T-helper 17 cell (primary cell): Measurements from ENCODE around the gene FANCG. TPM values are rescaled to one million over a fixed set of nuclear protein-coding genes. Genes with fewer than 3 reads are reported as not detected.

ENCODE experiments used
- ATAC-seq: fragments of 150-1000 bp; cut with Tn5 transposase; 2 replicates; pipeline ENCODE4 v1.10.0; 2021; ENCODE audit warnings: mild to moderate bottlenecking, moderate library complexity
- DNase-seq, 3 donors: peaks; one replicate each; pipeline versions ENCODE4 v3.0.0 to v3.0.0-alpha.2; 2020 to 2021
- H3K9me3 ChIP-seq: one replicate; pipeline ENCODE4 v1.7.0; 2013; ENCODE audit warnings: low read length, mild to moderate bottlenecking; ENCODE audit not compliant: control insufficient read depth, poor library complexity, severe bottlenecking
- H3K27ac Mint-ChIP-seq: one replicate; pipeline ENCODE4 v1.8.0; 2022; ENCODE audit warnings: mild to moderate bottlenecking, moderate library complexity, mixed read lengths
- H3K27me3 Mint-ChIP-seq: one replicate; pipeline ENCODE4 v1.8.0; 2022; ENCODE audit warnings: mixed read lengths
- H3K36me3 Mint-ChIP-seq: one replicate; pipeline ENCODE4 v1.8.0; 2022; ENCODE audit warnings: low read depth, mixed read lengths
- H3K4me1 Mint-ChIP-seq: one replicate; pipeline ENCODE4 v1.8.0; 2022; ENCODE audit warnings: mild to moderate bottlenecking, mixed read lengths
- H3K4me3 Mint-ChIP-seq: one replicate; pipeline ENCODE4 v1.8.0; 2022; ENCODE audit warnings: mild to moderate bottlenecking, moderate library complexity, mixed read lengths
- total RNA-seq, 4 donors: library from RNA in 2 of 4; stranded (reverse) in 2 of 4; gene quantifications; one replicate each; pipeline ENCODE4 v1.2.3 and lab custom pipeline; 2022 to 2026

Gene FANCG
- total RNA-seq, 2 donors from 2014 or later, result 18.8 to 23.6 TPM

- no peak overlapping the region for H3K4me3 Mint-ChIP-seq
- ATAC-seq, result no peak
- H3K27ac Mint-ChIP-seq, result peak overlapping the region; percentile 41
- peaks cover 38% of the 10 kb centered on the region for H3K4me1 Mint-ChIP-seq
- no peak for DNase-seq
- peaks cover 8% of the 10 kb centered on the region for H3K36me3 Mint-ChIP-seq
- no peaks in the 10 kb centered on the region for H3K9me3 ChIP-seq
- no peaks in the 10 kb centered on the region for H3K27me3 Mint-ChIP-seq
Observed at GRCh38 chr9:35067056-35067455, 12.7 kb downstream of the FANCG start.

- peaks cover 20% of the 10 kb centered on the region for H3K36me3 Mint-ChIP-seq
- H3K9me3 ChIP-seq, result no peaks in the 10 kb centered on the region
- DNase-seq (no peak), ATAC-seq (no peak)
- no peak overlapping the region for H3K27ac Mint-ChIP-seq
- H3K4me1 Mint-ChIP-seq, result peaks cover 7% of the 10 kb centered on the region
- no peak overlapping the region for H3K4me3 Mint-ChIP-seq
- H3K27me3 Mint-ChIP-seq, result no peaks in the 10 kb centered on the region
Observed at GRCh38 chr9:35060548-35061207, 19.1 kb downstream of the FANCG start.

- no peaks in the 10 kb centered on the region for H3K27me3 Mint-ChIP-seq
- peaks cover 7% of the 10 kb centered on the region for H3K4me1 Mint-ChIP-seq
- no peaks in the 10 kb centered on the region for H3K9me3 ChIP-seq
- no peak overlapping the region for H3K4me3 Mint-ChIP-seq
- H3K27ac Mint-ChIP-seq, result no peak overlapping the region
- no peak for DNase-seq
- ATAC-seq, result no peak
- peaks cover 20% of the 10 kb centered on the region for H3K36me3 Mint-ChIP-seq
Observed at GRCh38 chr9:35059438-35059837, 20.3 kb downstream of the FANCG start.

GRCh38 chr9:35057271-35057620 lies 22.5 kb downstream of the FANCG start:
- Mint-ChIP-seq H3K4me3 (no peak overlapping the region), H3K4me1 (peaks cover 10% of the 10 kb centered on the region), H3K27me3 (no peaks in the 10 kb centered on the region), H3K36me3 (peaks cover 18% of the 10 kb centered on the region), H3K27ac (peak overlapping the region; percentile 49)
- no peaks in the 10 kb centered on the region for H3K9me3 ChIP-seq
- no peak for DNase-seq
- ATAC-seq, result no peak

GRCh38 chr9:35056571-35057270 lies 23.0 kb downstream of the FANCG start:
- no peaks in the 10 kb centered on the region for H3K27me3 Mint-ChIP-seq
- peaks cover 10% of the 10 kb centered on the region for H3K4me1 Mint-ChIP-seq
- H3K9me3 ChIP-seq, result no peaks in the 10 kb centered on the region
- H3K27ac Mint-ChIP-seq, result no peak overlapping the region
- peaks cover 17% of the 10 kb centered on the region for H3K36me3 Mint-ChIP-seq
- H3K4me3 Mint-ChIP-seq, result peak overlapping the region; percentile 52
- DNase-seq (no peak), ATAC-seq (no peak)

- H3K9me3 ChIP-seq, result no peaks in the 10 kb centered on the region
- Mint-ChIP-seq H3K27me3 (no peaks in the 10 kb centered on the region), H3K4me1 (peaks cover 10% of the 10 kb centered on the region), H3K36me3 (peaks cover 17% of the 10 kb centered on the region), H3K4me3 (no peak overlapping the region), H3K27ac (peak overlapping the region; percentile 19)
- no peak for ATAC-seq
- no peak for DNase-seq
Observed at GRCh38 chr9:35054871-35055644, 24.7 kb downstream of the FANCG start.

- no peaks in the 10 kb centered on the region for H3K9me3 ChIP-seq
- Mint-ChIP-seq H3K27ac (peak overlapping the region; percentile 19), H3K4me3 (no peak overlapping the region), H3K36me3 (peaks cover 16% of the 10 kb centered on the region), H3K27me3 (no peaks in the 10 kb centered on the region), H3K4me1 (peaks cover 10% of the 10 kb centered on the region)
- ATAC-seq, result no peak
- no peak for DNase-seq
Observed at GRCh38 chr9:35054185-35054835, 25.4 kb downstream of the FANCG start.

- peak overlapping the region; percentile 81 for H3K27ac Mint-ChIP-seq
- no peaks in the 10 kb centered on the region for H3K9me3 ChIP-seq
- no peaks in the 10 kb centered on the region for H3K27me3 Mint-ChIP-seq
- peaks cover 10% of the 10 kb centered on the region for H3K4me1 Mint-ChIP-seq
- H3K4me3 Mint-ChIP-seq, result peak overlapping the region; percentile 75
- peak in 1 of 3 donors; percentile 40 for DNase-seq
- H3K36me3 Mint-ChIP-seq, result peaks cover 12% of the 10 kb centered on the region
- ATAC-seq, result peak; percentile 76
Observed at GRCh38 chr9:35051069-35051967, 28.4 kb downstream of the FANCG start.

GRCh38 chr9:35048511-35048910 lies 31.2 kb downstream of the FANCG start:
- no peaks in the 10 kb centered on the region for H3K9me3 ChIP-seq

GRCh38 chr9:35044071-35044470 lies 35.7 kb downstream of the FANCG start:
- H3K27ac Mint-ChIP-seq, result no peak overlapping the region
- H3K4me1 Mint-ChIP-seq, result peaks cover 15% of the 10 kb centered on the region
- no peak for DNase-seq
- H3K4me3 Mint-ChIP-seq, result no peak overlapping the region
- no peaks in the 10 kb centered on the region for H3K27me3 Mint-ChIP-seq
- ATAC-seq, result no peak
- H3K9me3 ChIP-seq, result no peaks in the 10 kb centered on the region
- H3K36me3 Mint-ChIP-seq, result peaks cover 10% of the 10 kb centered on the region

More at GRCh38 chr9:35048511-35048910, 31.2 kb downstream of the FANCG start:
- Mint-ChIP-seq H3K27me3 (no peaks in the 10 kb centered on the region), H3K4me3 (peak overlapping the region; percentile 52), H3K27ac (peak overlapping the region; percentile 45), H3K36me3 (peaks cover 13% of the 10 kb centered on the region), H3K4me1 (peaks cover 11% of the 10 kb centered on the region)
- no peak for DNase-seq
- ATAC-seq, result no peak

GRCh38 chr9:35042891-35043545 lies 36.7 kb downstream of the FANCG start:
- H3K36me3 Mint-ChIP-seq, result peaks cover 6% of the 10 kb centered on the region
- ATAC-seq (no peak), DNase-seq (no peak)
- no peaks in the 10 kb centered on the region for H3K9me3 ChIP-seq
- no peaks in the 10 kb centered on the region for H3K27me3 Mint-ChIP-seq
- H3K4me1 Mint-ChIP-seq, result peaks cover 13% of the 10 kb centered on the region
- no peak overlapping the region for H3K4me3 Mint-ChIP-seq
- H3K27ac Mint-ChIP-seq, result no peak overlapping the region

GRCh38 chr9:35042081-35042604 lies 37.6 kb downstream of the FANCG start:
- ATAC-seq (no peak), DNase-seq (no peak)
- Mint-ChIP-seq H3K4me1 (peaks cover 13% of the 10 kb centered on the region), H3K4me3 (no peak overlapping the region), H3K27me3 (no peaks in the 10 kb centered on the region), H3K36me3 (peaks cover 6% of the 10 kb centered on the region), H3K27ac (no peak overlapping the region)
- no peaks in the 10 kb centered on the region for H3K9me3 ChIP-seq
